Stimulated activated CD8-positive, alpha-beta memory T cell treated with anti-CD3 and anti-CD28 coated beads, Interleukin-4, amount 100 ng/mL, for 1 hour (primary cell): Measurements from ENCODE around the gene NAP1L4.

Experiments
- DNase-seq, 2 donors: peaks; one replicate each; pipeline ENCODE4 v3.0.0-alpha.2; 2020; ENCODE audit warnings: low read depth in 2 of 2, low spot score in 1 of 2

Gene NAP1L4

GRCh38 chr11:2926611-2927051 is 65.5 kb downstream of the NAP1L4 start:
- no peak for DNase-seq

- DNase-seq = no peak
Measured at GRCh38 chr11:2924821-2925675, 67.1 kb downstream of the NAP1L4 start.

DNA sequence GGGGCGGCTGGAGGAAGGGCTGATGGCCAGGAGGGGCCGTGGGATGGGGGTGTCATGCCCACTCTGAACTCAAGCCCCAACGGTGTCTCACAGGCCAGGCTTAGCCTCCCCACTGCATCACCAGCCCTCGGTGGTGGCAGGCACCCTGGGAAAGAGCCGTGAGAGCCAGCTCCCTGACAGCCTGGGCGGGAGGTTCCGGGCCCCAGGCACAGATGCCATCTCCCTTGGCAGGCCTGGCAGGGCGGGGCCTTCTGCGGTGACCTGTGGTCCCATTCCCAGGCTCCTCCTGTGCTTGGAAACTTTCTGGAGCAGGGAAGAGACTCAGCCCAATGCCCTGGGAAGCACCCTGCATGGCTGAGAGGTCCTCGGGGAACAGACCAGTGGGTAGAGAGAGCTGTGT is 67.7 kb downstream of the NAP1L4 start:
- DNase-seq = no peak

DNA sequence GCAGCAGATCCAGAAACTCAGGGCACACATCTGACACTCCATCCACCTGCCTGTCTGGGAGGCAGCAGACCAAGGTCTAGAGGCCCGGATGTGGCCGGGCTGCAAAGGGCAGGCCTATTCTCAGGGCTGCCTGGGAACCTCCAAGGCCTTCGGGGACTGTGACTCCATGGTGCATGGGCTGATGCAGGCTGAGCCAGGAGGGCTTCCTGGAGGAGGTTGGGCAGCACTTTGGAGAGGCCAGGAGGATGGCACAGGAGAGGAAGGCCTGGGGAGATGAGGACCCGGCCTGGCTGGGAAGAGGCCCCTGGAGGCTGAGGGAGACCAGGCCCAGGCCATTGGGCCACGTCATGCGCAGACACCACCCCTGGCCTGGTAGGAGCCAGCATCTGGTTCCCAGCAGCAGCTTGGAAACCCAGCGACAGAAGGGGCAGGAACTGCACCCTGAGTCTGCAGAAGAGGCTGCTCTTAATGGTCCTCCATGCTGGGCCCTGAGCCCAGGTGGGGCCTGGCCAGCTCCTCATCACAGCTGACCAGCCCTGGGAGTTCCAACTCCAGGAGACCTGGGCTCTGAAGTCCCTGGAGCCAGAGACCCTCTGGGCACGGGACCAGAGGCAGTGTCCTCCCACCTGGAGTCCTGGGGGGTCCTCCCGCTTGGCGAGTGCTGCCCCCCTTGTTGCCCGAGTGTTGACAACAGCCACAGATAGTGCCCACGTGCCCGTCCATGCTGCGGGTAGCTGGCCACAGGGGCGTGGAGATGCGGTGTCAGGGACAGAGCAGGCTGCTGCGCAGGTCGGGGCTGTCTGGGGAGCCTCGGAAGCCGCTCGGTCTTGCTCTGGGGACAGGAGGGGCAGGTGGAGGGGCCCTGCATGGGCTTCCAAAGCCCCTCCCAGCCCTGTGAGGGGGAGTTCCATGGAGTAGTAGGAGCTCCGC is 68.4 kb downstream of the NAP1L4 start:
- DNase-seq = no peak

DNA sequence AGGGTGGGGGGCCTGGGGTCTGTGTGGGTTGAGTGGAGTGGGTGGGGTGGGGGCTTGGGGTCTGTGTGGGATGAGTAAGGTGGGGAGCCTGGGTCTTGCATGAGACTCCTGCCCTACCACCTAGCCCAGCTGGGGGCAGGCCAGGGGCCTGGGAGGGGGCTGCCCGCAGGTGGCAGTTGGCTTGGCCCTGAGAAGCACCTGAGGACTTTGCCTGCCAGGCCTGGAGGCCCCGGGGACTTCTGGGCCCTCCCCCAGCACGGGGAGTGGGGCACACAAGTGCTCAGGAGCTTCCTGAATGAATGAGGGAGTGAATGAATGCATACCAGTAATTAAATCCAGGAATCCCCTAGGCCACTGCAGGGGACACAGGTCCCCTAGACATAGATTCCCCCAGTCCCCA is 69.5 kb downstream of the NAP1L4 start:
- no peak for DNase-seq

- no peak for DNase-seq
Measured at GRCh38 chr11:2921742-2922493, 70.2 kb downstream of the NAP1L4 start.

DNA sequence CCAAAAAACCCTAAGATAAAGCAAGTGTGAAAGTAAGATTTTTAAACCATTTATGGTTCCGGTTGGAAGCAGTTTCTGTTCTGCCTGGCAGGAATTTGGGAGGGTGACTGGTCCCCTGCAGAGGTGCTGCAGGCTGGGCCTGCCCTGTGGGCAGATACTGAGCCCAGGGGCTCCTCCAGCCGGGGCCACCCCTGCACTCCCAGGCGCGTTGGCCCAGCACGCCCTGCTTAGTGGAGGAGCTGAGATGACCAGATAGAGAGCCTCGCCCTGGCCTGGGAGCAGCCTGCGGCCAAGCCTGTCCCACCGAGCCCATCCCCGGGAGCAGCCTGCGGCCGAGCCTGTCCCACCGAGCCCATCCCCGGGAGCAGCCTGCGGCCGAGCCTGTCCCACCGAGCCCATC is 70.9 kb downstream of the NAP1L4 start:
- DNase-seq = no peak

GRCh38 chr11:2920343-2920742 is 71.8 kb downstream of the NAP1L4 start:
- DNase-seq = no peak

- no peak for DNase-seq
Measured at GRCh38 chr11:2919837-2920236, 72.3 kb downstream of the NAP1L4 start.

DNA sequence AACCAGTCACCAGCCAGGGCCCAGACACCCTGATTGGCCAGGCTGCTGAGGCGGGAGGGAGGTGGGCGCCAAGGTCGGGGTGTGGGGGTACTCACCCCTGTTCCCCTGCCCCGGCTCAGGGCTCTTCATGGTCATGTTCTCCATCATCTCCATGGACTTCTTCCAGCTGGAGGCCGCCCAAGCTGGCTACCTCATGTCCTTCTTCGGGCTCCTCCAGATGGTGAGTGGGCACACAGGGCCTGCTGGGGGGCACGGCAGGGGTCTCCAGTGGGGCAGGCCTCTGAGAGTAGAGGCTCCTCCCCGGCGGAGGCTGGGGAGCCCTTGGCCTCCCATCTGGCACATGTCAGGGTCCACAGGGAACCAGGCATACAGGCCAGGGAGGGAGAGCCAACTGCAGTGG is 72.9 kb downstream of the NAP1L4 start:
- no peak for DNase-seq

GRCh38 chr11:2917842-2918490 is 74.2 kb downstream of the NAP1L4 start:
- no peak for DNase-seq

- no peak for DNase-seq
Measured at GRCh38 chr11:2916892-2917645, 75.1 kb downstream of the NAP1L4 start.

DNA sequence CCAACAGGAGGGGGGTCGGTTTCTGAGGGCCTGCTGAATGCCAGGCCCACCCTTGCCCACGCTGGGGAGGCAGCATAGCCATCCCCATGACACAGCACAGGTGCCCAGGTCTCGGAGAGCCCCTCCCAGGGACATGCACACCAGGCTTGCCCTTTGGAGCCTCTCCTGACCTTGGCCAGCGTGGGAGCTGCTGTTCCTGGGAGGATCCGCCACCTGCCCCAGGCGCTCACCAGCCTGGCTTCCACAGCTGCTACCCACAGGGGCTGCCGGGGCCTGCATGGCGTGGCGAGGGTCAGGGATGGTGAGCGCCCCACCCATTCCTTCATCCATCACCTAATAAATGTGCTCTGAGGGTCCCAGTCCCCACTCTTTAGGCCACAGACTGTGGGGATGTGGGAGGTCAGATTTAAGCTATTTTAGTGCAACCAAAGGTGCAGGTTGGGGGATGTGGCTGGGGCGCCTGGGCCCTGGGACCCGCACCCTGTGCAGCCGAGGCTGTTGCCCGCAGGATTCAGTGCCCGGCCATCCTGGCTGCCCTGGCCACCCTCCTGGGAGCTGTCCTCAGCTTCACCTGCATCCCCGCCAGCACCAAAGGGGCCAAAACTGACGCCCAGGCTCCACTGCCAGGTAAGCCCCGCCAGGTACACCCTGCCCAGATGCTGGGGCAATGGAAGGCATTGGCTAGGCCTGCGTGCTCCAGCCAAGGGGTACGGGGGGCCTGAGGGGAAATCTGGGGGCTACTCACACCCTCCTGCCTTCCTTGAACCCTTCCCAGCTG is 75.8 kb downstream of the NAP1L4 start:
- no peak for DNase-seq

DNA sequence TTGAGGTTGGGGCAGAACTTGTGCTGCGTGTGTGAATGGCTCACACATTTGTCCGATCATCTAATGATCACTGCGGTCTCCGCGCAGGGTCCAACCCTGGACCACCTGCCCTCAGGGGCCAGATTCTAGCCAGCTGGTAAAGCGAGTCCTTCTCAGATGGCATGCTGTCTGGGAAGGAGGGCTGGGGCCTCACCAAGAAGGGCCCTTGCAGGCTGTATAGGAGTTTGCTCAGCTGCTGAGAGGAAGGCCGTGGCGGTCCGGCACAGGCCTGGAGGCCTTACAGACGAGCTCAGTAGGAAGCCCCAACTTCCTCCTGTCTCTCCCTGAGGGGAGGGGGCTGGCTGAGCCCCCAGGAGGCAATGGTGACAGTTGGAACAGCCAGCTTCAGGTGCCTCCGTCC is 76.7 kb downstream of the NAP1L4 start:
- DNase-seq = no peak

- DNase-seq = no peak
Measured at GRCh38 chr11:2914455-2915195, 77.5 kb downstream of the NAP1L4 start.

DNA sequence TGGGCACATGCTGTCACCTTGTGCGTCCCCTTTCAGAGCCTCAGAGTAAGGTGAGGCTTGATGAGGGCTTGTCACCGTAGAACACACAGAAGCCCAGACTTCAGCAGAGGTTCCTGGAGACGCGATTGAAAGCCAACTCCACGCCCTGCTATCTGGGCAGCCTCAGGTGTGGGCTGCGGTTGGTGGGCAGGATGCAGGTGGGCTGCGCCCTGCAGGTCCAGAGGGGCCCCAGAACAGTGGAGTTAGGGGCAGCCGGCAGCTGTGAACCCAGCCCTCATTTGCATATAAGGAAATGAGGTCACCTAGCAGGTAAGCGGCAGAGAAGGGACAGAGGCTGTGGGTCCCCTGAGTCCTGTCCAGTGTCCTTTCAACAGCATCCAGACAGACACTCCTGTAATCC is 78.4 kb downstream of the NAP1L4 start:
- DNase-seq = no peak

DNA sequence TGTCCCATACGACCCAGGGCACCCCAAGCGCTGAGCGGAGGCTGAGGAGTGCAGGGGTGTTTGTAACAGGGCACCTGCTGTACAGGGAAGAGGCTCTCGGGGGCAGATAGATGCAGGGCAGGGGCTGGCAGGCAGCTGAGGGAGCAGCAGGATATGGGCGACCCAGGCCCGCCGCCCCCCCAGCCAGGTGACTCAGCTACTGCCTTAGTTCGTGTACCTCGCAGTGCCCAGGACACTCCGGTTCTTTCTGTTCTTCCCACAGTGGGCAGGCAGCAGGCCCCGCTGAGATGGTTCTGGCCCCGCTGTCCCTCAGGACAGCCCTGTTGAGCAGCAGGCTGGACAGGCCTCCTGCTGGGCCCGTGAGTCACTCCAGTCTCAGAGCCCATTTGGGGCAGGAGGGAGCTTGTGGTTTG is 79.1 kb downstream of the NAP1L4 start:
- DNase-seq = no peak

- DNase-seq = no peak
Measured at GRCh38 chr11:2912498-2912897, 79.6 kb downstream of the NAP1L4 start.
